Measurements from ENCODE around the gene CXCL6. TPM values are rescaled to one million over a fixed set of nuclear protein-coding genes. Genes with fewer than 3 reads are reported as not detected.

The CXCL6 gene
- total and polyA plus RNA-seq, 9 donors, result 0.12 to 1.5 (median 0.17) TPM; not detected in 2

GRCh38 chr4:73839071-73839470 is 2.6 kb downstream of the CXCL6 start:
- WGBS, 3 donors, result 88 to 89% (median 89%) methylated on average over 5 of the region's 5 CpGs
- Histone ChIP-seq H3K27ac (no peak overlapping the region), H3K4me3 (no peak overlapping the region), H3K36me3 (no peaks in the 10 kb centered on the region), H3K27me3 (no peaks in the 10 kb centered on the region), H3K4me1 (ENCODE audit: insufficient read depth) (no peaks in the 10 kb centered on the region), H3K9me3 (no peaks in the 10 kb centered on the region)
- TF ChIP-seq EP300 (IDR thresholded peaks at IDR 0.05) (no peak), POLR2A (IDR thresholded peaks at IDR 0.05) (no peak), CTCF (IDR thresholded peaks at IDR 0.05) (no peak)
- DNase-seq, result no peak
- intact Hi-C loops (cut with DNase I), result no loop called here

GRCh38 chr4:73839715-73840114 is 3.2 kb downstream of the CXCL6 start:
- TF ChIP-seq EP300 (IDR thresholded peaks at IDR 0.05) (no peak), CTCF (IDR thresholded peaks at IDR 0.05) (no peak), POLR2A (IDR thresholded peaks at IDR 0.05) (no peak)
- no peaks in the 10 kb centered on the region for H3K4me1 ChIP-seq (ENCODE audit: insufficient read depth)
- no peaks in the 10 kb centered on the region for H3K9me3 ChIP-seq
- 92 to 95% (median 93%) methylated on average over 3 of the region's 3 CpGs for WGBS, 3 donors
- no peak overlapping the region for H3K27ac ChIP-seq
- no peak for DNase-seq
- H3K4me3 ChIP-seq, result no peak overlapping the region
- H3K36me3 ChIP-seq, result no peaks in the 10 kb centered on the region
- intact Hi-C loops (cut with DNase I), result no loop called here
- no peaks in the 10 kb centered on the region for H3K27me3 ChIP-seq

GRCh38 chr4:73841243-73841925 is 4.9 kb downstream of the CXCL6 start:
- Histone ChIP-seq H3K27ac (no peak overlapping the region), H3K4me1 (ENCODE audit: insufficient read depth) (no peaks in the 10 kb centered on the region), H3K4me3 (no peak overlapping the region), H3K9me3 (no peaks in the 10 kb centered on the region), H3K27me3 (no peaks in the 10 kb centered on the region), H3K36me3 (no peaks in the 10 kb centered on the region)
- 48 to 54% (median 53%) methylated on average over 4 of the region's 4 CpGs for WGBS, 3 donors
- no peak for DNase-seq
- TF ChIP-seq POLR2A (IDR thresholded peaks at IDR 0.05) (no peak), EP300 (IDR thresholded peaks at IDR 0.05) (no peak), CTCF (IDR thresholded peaks at IDR 0.05) (no peak)
- intact Hi-C loops (cut with DNase I), result no loop called here

- H3K27me3 ChIP-seq, result no peaks in the 10 kb centered on the region
- intact Hi-C loops (cut with DNase I), result no loop called here
- H3K27ac ChIP-seq, result no peak overlapping the region
- no peak for TF ChIP-seq CTCF (IDR thresholded peaks at IDR 0.05)
- TF ChIP-seq POLR2A (IDR thresholded peaks at IDR 0.05), result no peak
- no peak for TF ChIP-seq EP300 (IDR thresholded peaks at IDR 0.05)
- H3K9me3 ChIP-seq, result no peaks in the 10 kb centered on the region
- DNase-seq, result no peak
- H3K4me3 ChIP-seq, result no peak overlapping the region
- no peaks in the 10 kb centered on the region for H3K36me3 ChIP-seq
- H3K4me1 ChIP-seq (ENCODE audit: insufficient read depth), result no peaks in the 10 kb centered on the region
Observed at GRCh38 chr4:73842696-73843095, 6.2 kb downstream of the CXCL6 start.
